Stomach (tissue), 19 donors: Measurements from ENCODE around the gene OSBP2. TPM values are rescaled to one million over a fixed set of nuclear protein-coding genes. Genes with fewer than 3 reads are reported as not detected.
A peak's percentile ranks its signal among the peaks of the same experiment; 100 is the strongest.

Experiments used
- DNase-seq, 2 donors: peaks; one replicate each; pipeline versions ENCODE4 v3.0.0 to v3.0.0-alpha.2; 2013 to 2019
- H3K27ac ChIP-seq, 5 donors: fragments of 200-600 bp in 4 of 5; sonication (generic) in 4 of 5; one replicate each; pipeline ENCODE4 v1.5.1; 2013 to 2019; ENCODE audit warnings: mild to moderate bottlenecking in 1 of 5, moderate library complexity in 1 of 5
- H3K27me3 ChIP-seq, 3 donors: fragments of 200-600 bp; sonication (generic); one replicate each; pipeline ENCODE4 v1.5.1; 2017 to 2019; ENCODE audit warnings: mixed run types in 1 of 3
- H3K36me3 ChIP-seq, 4 donors: fragments of 200-600 bp; sonication (generic); 1 replicate in 3 of 4; 2 replicates in 1 of 4; pipeline ENCODE4 v1.5.1; 2016 to 2019
- H3K4me1 ChIP-seq, 4 donors: fragments of 200-600 bp; sonication (generic); one replicate each; pipeline ENCODE4 v1.5.1; 2016 to 2019
- H3K4me3 ChIP-seq, 4 donors: fragments of 200-600 bp; sonication (generic) in 3 of 4; one replicate each; pipeline ENCODE4 v1.5.1; 2016 to 2019; ENCODE audit warnings: mild to moderate bottlenecking in 1 of 4
- H3K9me3 ChIP-seq, 4 donors: fragments of 200-600 bp; sonication (generic); one replicate each; pipeline ENCODE4 v1.5.1; 2016 to 2019
- EP300 ChIP-seq: sonication (generic); formaldehyde crosslinking; IDR thresholded peaks from one replicate; pipeline ENCODE4 v1.6.1; 2017; ENCODE audit warnings: antibody characterized with exemption
- POLR2A ChIP-seq, 4 donors: fragments of 450-650 bp; IDR thresholded peaks; one replicate each; pipeline ENCODE4 v1.6.1; 2016; ENCODE audit warnings: antibody characterized with exemption in 4 of 4, control low read depth in 2 of 4, mild to moderate bottlenecking in 1 of 4, moderate library complexity in 1 of 4
- POLR2AphosphoS5 ChIP-seq, 3 donors: sonication (generic); formaldehyde crosslinking; IDR thresholded peaks; one replicate each; pipeline ENCODE4 v1.6.1; 2016; ENCODE audit warnings: antibody characterized with exemption in 3 of 3
- WGBS, 5 donors: extraction: QIAGEN DNeasy Blood & Tissue Kit in 3 of 5; methylation state at CpG; one replicate each; pipeline versions ENCODE4 v1.1.5 to v1.1.7; 2013 to 2018; 5-methylcytosine and 5-hydroxymethylcytosine counted together
- intact Hi-C: fragments of 100-400 bp; cut with DNase I; formaldehyde crosslinking; loops from one replicate; pipeline ENCODE4 v1.15.1; 2023; ENCODE audit warnings: low total_unique reads
- long read RNA-seq, 10 donors: transcript quantifications; one replicate each; lab custom pipeline, GENCODE V29; 2026
- polyA plus RNA-seq, 3 donors: library from polyadenylated mRNA; stranded (reverse); fragments of 200-250 nt; gene quantifications; one replicate each; pipeline ENCODE4 v1.2.3, GENCODE V29; 2013
- total RNA-seq, 5 donors: library from RNA; depleted of rRNA; stranded (reverse); fragments of >200 nt; gene quantifications; one replicate each; pipeline versions ENCODE4 v1.1.0 to v1.2.3, GENCODE V29; 2014 to 2016
- TF ChIP-seq, protein P1 (sequence below), 7 experiments: fragments of 450-650 bp in 4 of 7; fragments of 200-600 bp in 3 of 7; sonication (generic) in 3 of 7; IDR thresholded peaks; one replicate each; pipeline ENCODE4 v1.5.1; 2016 to 2019; ENCODE audit warnings: antibody characterized with exemption in 7 of 7, control low read depth in 2 of 7, mild to moderate bottlenecking in 1 of 7
- donor health status: healthy with polysubstance abuse.
- donor health status: Bipolar disorder and iron deficiency.
- donor health status: healthy.

OSBP2 gene, protein sequence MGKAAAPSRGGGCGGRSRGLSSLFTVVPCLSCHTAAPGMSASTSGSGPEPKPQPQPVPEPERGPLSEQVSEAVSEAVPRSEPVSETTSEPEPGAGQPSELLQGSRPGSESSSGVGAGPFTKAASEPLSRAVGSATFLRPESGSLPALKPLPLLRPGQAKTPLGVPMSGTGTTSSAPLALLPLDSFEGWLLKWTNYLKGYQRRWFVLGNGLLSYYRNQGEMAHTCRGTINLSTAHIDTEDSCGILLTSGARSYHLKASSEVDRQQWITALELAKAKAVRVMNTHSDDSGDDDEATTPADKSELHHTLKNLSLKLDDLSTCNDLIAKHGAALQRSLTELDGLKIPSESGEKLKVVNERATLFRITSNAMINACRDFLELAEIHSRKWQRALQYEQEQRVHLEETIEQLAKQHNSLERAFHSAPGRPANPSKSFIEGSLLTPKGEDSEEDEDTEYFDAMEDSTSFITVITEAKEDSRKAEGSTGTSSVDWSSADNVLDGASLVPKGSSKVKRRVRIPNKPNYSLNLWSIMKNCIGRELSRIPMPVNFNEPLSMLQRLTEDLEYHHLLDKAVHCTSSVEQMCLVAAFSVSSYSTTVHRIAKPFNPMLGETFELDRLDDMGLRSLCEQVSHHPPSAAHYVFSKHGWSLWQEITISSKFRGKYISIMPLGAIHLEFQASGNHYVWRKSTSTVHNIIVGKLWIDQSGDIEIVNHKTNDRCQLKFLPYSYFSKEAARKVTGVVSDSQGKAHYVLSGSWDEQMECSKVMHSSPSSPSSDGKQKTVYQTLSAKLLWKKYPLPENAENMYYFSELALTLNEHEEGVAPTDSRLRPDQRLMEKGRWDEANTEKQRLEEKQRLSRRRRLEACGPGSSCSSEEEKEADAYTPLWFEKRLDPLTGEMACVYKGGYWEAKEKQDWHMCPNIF
- total RNA-seq (1 to 10 TPM in 3 of 5 donors, under 1 TPM in 1, not detected in 1; 0.58 to 9.5 (median 8.5) TPM), polyA plus RNA-seq (1 to 10 TPM; 1.3 to 1.8 (median 1.3) TPM)
- long read RNA-seq, donor 1 = 0 reads
- long read RNA-seq, donor 2 = 0 reads
- long read RNA-seq, donor 3, partial matches to known transcripts = 0 of 1 reads
- long read RNA-seq, donor 3, other reads (novel, unspliced or antisense) = 0 of 1 reads
- long read RNA-seq, donor 4 = 0 reads
- long read RNA-seq, donor 5 = 0 reads
- long read RNA-seq, donor 6 = 0 reads
- long read RNA-seq, donor 7, partial matches to known transcripts = 0 of 1 reads
- long read RNA-seq, donor 7, other reads (novel, unspliced or antisense) = 0 of 1 reads
- long read RNA-seq, donor 8 = 0 reads
- long read RNA-seq, donor 9 = 0 reads
- long read RNA-seq, donor 10 = 0 reads

DNA sequence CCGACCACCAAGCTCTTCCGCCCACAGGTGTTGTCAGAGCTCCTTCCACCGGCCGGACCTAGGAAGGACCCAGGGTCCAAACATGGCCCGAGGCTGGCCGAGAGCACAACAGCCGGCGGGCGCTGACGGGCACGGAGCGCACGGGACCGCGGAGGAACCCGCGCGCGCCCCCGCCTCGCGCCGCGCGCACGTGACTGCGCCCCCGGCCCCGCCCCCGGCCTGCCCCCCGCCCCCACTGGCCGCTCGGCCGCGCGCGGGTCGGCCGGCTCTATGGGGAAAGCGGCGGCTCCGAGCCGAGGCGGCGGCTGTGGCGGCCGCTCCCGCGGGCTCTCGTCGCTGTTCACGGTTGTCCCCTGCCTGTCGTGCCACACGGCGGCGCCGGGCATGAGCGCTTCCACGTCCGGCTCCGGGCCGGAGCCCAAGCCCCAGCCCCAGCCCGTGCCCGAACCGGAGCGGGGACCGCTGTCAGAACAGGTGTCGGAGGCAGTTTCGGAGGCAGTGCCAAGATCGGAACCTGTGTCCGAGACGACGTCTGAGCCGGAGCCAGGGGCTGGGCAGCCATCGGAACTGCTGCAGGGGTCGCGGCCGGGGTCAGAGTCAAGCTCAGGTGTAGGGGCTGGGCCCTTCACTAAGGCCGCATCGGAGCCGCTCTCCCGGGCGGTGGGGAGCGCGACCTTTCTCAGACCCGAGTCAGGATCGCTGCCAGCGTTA lies at the start of gene OSBP2:
Gene OSBP2, plus strand, starts transcription at position 235 of the 711 bp plus-strand sequence. Its CDS starts 36 bp downstream, at position 271.
- peaks cover 0 to 14% (median 0%) of the 10 kb centered on the region in 3 donors for H3K27me3 ChIP-seq
- H3K27ac ChIP-seq = peak within 1 kb of the TSS; percentile 71 to 90 (median 85)
- TF ChIP-seq POLR2AphosphoS5 (IDR thresholded peaks at IDR 0.05) (no peak), POLR2A (IDR thresholded peaks at IDR 0.05) (no peak), EP300 (no peak)
- TF ChIP-seq, protein P1, sequence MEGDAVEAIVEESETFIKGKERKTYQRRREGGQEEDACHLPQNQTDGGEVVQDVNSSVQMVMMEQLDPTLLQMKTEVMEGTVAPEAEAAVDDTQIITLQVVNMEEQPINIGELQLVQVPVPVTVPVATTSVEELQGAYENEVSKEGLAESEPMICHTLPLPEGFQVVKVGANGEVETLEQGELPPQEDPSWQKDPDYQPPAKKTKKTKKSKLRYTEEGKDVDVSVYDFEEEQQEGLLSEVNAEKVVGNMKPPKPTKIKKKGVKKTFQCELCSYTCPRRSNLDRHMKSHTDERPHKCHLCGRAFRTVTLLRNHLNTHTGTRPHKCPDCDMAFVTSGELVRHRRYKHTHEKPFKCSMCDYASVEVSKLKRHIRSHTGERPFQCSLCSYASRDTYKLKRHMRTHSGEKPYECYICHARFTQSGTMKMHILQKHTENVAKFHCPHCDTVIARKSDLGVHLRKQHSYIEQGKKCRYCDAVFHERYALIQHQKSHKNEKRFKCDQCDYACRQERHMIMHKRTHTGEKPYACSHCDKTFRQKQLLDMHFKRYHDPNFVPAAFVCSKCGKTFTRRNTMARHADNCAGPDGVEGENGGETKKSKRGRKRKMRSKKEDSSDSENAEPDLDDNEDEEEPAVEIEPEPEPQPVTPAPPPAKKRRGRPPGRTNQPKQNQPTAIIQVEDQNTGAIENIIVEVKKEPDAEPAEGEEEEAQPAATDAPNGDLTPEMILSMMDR (IDR thresholded peaks at IDR 0.05) = no peak
- DNase-seq = peak; percentile 57 to 76
- peaks cover 7 to 25% (median 21%) of the 10 kb centered on the region in 4 donors for H3K4me1 ChIP-seq
- H3K36me3 ChIP-seq = no peaks in the 10 kb centered on the region
- 2 to 10% (median 5%) methylated on average over 33 to 88 of the region's 88 CpGs for whole genome bisulfite sequencing, 5 donors
- intact Hi-C loops = no loop called here
- no peaks in the 10 kb centered on the region for H3K9me3 ChIP-seq
- H3K4me3 ChIP-seq = peak within 1 kb of the TSS; percentile 63 to 72 (median 65)

DNA sequence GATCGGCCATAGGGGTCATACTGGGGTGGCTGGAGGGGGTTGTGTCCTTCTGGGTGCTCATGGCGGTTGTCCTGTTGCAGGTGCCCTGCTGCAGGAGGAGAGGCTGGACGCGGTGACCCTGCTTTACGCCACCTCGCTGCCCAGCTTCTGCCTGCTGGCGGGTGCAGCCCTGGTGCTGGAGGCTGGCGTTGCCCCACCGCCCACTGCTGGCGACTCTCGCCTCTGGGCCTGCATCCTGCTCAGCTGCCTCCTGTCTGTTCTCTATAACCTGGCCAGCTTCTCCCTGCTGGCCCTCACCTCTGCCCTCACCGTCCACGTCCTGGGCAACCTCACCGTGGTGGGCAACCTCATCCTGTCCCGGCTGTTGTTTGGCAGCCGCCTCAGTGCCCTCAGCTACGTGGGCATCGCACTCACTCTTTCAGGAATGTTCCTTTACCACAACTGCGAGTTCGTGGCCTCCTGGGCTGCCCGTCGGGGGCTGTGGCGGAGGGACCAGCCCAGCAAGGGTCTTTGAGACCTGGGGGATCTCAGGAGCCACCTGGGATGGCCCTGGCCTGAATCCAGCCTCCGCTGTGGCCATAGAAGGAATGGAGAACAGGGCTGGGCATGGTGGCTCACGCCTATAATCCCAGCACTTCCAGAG lies 48.0 kb upstream of the OSBP2 start:
- intact Hi-C loops = no loop called here
- Histone ChIP-seq H3K36me3 (peaks cover 0 to 12% (median 10%) of the 10 kb centered on the region in 4 donors), H3K27ac (peak overlapping the region in 2 of 5 donors; percentile 6 to 52), H3K27me3 (no peaks in the 10 kb centered on the region), H3K4me1 (peaks cover 9 to 36% (median 30%) of the 10 kb centered on the region in 4 donors), H3K4me3 (no peak overlapping the region), H3K9me3 (no peaks in the 10 kb centered on the region)
- WGBS, 5 donors = 92 to 95% (median 93%) methylated on average over 14 to 25 of the region's 25 CpGs
- no peak for DNase-seq
- TF ChIP-seq EP300 (no peak), POLR2AphosphoS5 (IDR thresholded peaks at IDR 0.05) (no peak), POLR2A (IDR thresholded peaks at IDR 0.05) (no peak)
- TF ChIP-seq, protein P1 (IDR thresholded peaks at IDR 0.05) = no peak

DNA sequence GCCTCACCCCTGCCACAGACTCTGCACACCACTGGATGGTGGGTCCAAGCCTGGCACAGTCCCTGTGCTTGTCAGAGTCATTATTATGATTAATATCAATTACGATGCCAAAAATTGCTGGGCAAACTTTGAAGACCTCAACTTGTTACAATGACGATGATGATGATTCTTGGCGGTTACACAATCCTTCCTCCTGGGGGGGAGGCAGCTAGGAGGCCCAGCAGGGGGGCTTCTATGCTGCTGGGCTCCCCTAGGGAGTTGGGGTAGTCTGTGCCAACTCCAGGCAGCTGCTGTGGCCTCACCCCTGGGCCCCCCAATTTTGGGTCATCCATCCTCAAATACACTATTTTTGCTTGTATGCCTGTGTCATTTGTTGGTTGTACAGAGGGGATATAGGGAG lies 47.1 kb upstream of the OSBP2 start:
- no peaks in the 10 kb centered on the region for H3K9me3 ChIP-seq
- intact Hi-C loops = no loop called here
- peaks cover 9 to 36% (median 30%) of the 10 kb centered on the region in 4 donors for H3K4me1 ChIP-seq
- no peak overlapping the region for H3K27ac ChIP-seq
- no peaks in the 10 kb centered on the region for H3K27me3 ChIP-seq
- DNase-seq = no peak
- no peak overlapping the region for H3K4me3 ChIP-seq
- TF ChIP-seq, protein P1 (IDR thresholded peaks at IDR 0.05) = no peak
- TF ChIP-seq POLR2AphosphoS5 (IDR thresholded peaks at IDR 0.05) (no peak), POLR2A (IDR thresholded peaks at IDR 0.05) (no peak), EP300 (no peak)
- H3K36me3 ChIP-seq = peaks cover 0 to 12% (median 10%) of the 10 kb centered on the region in 4 donors
- 81 to 91% (median 88%) methylated on average over 3 of the region's 3 CpGs for WGBS, 5 donors
